Measurements from ENCODE around the gene KDM5B. TPM values are rescaled to one million over a fixed set of nuclear protein-coding genes. Genes with fewer than 3 reads are reported as not detected.

Gene KDM5B
- polyA plus RNA-seq, 1 of the 3 experiments (the other 2 are of a cell fraction): 21.7 TPM

- H3K27ac ChIP-seq (ENCODE audit: low read depth in 2 of 2, low read length in 1 of 2): no peak overlapping the region
- CTCF ChIA-PET: no interaction called here
- H4K20me1 ChIP-seq (ENCODE audit: insufficient read depth): no peaks in the 10 kb centered on the region
- no peak overlapping the region for H3K4me2 ChIP-seq
- H2AFZ ChIP-seq (ENCODE audit: low read depth): no peak overlapping the region
- H3K4me3 ChIP-seq (ENCODE audit: low read depth in 2 of 2, low read length in 1 of 2): no peak overlapping the region
- no peaks in the 10 kb centered on the region for H3K9me3 ChIP-seq
- H3K9me2 ChIP-seq: no peaks in the 10 kb centered on the region
- peaks cover 0 to 8% of the 10 kb centered on the region in 2 experiments; a peak in 1 of 4 replicates for H3K4me1 ChIP-seq (ENCODE audit: control insufficient read depth in 1 of 2, insufficient read depth in 2 of 2, low read depth in 1 of 2, low read length in 1 of 2)
- H3K9ac ChIP-seq: no peak overlapping the region
- peaks cover 19% of the 10 kb centered on the region; the same call in 1 of the 2 replicates for H3K27me3 ChIP-seq (ENCODE audit: insufficient read depth)
- DNase-seq: no peak
- 37% methylated on average over 5 of the region's 5 CpGs for WGBS (ENCODE audit: low lambda C conversion rate)
- H3K36me3 ChIP-seq (replicated peaks in 1 of 2; ENCODE audit: control insufficient read depth in 1 of 2, insufficient read depth in 2 of 2, low read length in 1 of 2): no peaks in the 10 kb centered on the region
- no peaks in the 10 kb centered on the region for H3F3A ChIP-seq (replicated peaks; ENCODE audit: insufficient read depth)
- POLR2A ChIA-PET: no interaction called here
- H3K79me2 ChIP-seq (ENCODE audit: insufficient read depth): no peaks in the 10 kb centered on the region
- TF ChIP-seq YY1 (IDR thresholded peaks at IDR 0.05; ENCODE audit: low read depth) (no peak), USF2 (IDR thresholded peaks at IDR 0.05; ENCODE audit: borderline replicate concordance, low read depth, low read length) (no peak), IRF3 (IDR thresholded peaks at IDR 0.05; ENCODE audit: low read depth, low read length) (no peak), NRF1 (IDR thresholded peaks at IDR 0.05; ENCODE audit: low read depth, low read length) (no peak), RFX5 (IDR thresholded peaks at IDR 0.05; ENCODE audit: low read length) (no peak), GABPA (IDR thresholded peaks at IDR 0.05; ENCODE audit: low read depth) (no peak), TAF1 (IDR thresholded peaks at IDR 0.05; ENCODE audit: borderline replicate concordance, low read depth, low read length) (no peak), TCF12 (IDR thresholded peaks at IDR 0.05) (no peak), NFIC (IDR thresholded peaks at IDR 0.05; ENCODE audit: borderline replicate concordance) (no peak), FOXJ3 (CRISPR knock-in tag; IDR thresholded peaks at IDR 0.05) (no peak), TEAD4 (IDR thresholded peaks at IDR 0.05; ENCODE audit: borderline replicate concordance, insufficient read depth) (no peak), PBX3 (IDR thresholded peaks at IDR 0.05) (no peak), CHD2 (IDR thresholded peaks at IDR 0.05; ENCODE audit: low read length, partially characterized antibody) (no peak), JUND (IDR thresholded peaks at IDR 0.05) (no peak), RXRA (IDR thresholded peaks at IDR 0.05; ENCODE audit: borderline replicate concordance, low read depth) (no peak), MXI1 (IDR thresholded peaks at IDR 0.05; ENCODE audit: low read depth, low read length) (no peak), ZBTB33 (IDR thresholded peaks at IDR 0.05; ENCODE audit: borderline replicate concordance, low read depth) (no peak)
Measured at GRCh38 chr1:202694314-202694713, 113.9 kb downstream of the KDM5B start.
